ENCODE measurements around the gene MTUS2.

DNA sequence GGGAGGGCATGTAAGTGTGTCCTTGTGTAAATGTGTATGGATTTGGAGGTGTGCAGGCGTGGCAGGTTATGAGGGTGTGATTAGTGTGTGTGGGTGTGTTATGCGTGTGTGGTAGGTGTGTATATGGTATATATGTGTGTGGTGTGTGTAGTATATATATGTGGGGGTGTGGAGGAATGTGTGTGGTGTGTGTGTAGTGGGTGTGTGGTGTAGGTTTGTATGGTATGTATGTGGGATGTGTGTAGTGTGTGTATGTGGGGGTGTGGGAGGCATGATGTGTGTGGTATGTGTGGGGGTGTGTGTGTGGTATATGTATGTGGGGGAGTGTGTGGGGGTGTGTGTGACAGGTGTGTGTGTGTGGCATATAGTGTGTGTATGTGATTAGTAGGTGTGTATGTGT is 671.1 kb downstream of the MTUS2 start:
- TF ChIP-seq, protein P1, sequence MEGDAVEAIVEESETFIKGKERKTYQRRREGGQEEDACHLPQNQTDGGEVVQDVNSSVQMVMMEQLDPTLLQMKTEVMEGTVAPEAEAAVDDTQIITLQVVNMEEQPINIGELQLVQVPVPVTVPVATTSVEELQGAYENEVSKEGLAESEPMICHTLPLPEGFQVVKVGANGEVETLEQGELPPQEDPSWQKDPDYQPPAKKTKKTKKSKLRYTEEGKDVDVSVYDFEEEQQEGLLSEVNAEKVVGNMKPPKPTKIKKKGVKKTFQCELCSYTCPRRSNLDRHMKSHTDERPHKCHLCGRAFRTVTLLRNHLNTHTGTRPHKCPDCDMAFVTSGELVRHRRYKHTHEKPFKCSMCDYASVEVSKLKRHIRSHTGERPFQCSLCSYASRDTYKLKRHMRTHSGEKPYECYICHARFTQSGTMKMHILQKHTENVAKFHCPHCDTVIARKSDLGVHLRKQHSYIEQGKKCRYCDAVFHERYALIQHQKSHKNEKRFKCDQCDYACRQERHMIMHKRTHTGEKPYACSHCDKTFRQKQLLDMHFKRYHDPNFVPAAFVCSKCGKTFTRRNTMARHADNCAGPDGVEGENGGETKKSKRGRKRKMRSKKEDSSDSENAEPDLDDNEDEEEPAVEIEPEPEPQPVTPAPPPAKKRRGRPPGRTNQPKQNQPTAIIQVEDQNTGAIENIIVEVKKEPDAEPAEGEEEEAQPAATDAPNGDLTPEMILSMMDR (IDR thresholded peaks at IDR 0.05), result no peak
- TF ChIP-seq POLR2A (IDR thresholded peaks at IDR 0.05), result no peak

All from stomach (tissue), 4 donors.